Epithelial cell of esophagus (primary cell): ENCODE measurements around the gene NPAS2.

Experiments used
- DNase-seq: peaks from one replicate; pipeline ENCODE4 v3.0.0; 2010; ENCODE audit warnings: low read depth
- H3K4me3 ChIP-seq: 2 replicates; pipeline ENCODE4 v1.5.1; 2011; ENCODE audit warnings: mild to moderate bottlenecking, low read length, control low read depth
- CTCF ChIP-seq: IDR thresholded peaks from 2 replicates; pipeline ENCODE4 v1.5.1; 2011; ENCODE audit warnings: low read depth, mild to moderate bottlenecking, low read length, control low read depth, inconsistent platforms; ENCODE audit not compliant: insufficient read depth; ENCODE audit errors: missing control alignments

Gene NPAS2

GRCh38 chr2:100793982-100794381, 26.0 kb upstream of the NPAS2 start:
- TF ChIP-seq CTCF: no peak
- no peak for DNase-seq
- no peak overlapping the region for H3K4me3 ChIP-seq

DNA sequence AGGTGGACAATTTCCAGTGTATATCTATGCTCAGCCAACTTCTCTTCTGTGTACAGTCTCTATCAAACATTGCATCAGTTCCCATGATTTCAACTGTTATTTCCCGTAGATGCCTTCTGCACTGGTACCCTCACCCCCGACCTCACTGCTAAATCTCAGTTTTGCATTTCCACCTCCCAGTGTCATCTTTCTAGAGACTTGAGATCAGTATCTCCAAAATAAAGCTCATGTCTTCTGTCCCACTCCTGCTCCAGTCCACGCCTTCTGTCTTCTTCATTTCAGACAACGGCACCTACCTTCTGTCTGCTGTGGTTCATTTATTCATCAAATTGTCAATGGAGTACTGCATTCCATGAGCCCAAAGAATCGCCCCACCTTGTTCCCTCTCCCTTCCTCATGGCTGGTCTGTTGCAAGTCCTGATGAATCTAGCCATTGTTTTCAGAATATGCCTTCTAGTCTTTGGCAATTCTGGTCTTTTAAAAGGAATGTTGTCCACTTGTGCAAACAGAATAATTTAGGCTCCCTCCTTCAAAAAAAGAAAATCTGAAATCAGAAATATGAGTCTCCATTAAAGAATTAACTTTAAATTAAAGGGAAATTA, 23.3 kb upstream of the NPAS2 start:
- no peak overlapping the region for H3K4me3 ChIP-seq
- no peak for TF ChIP-seq CTCF
- peak; percentile 62 for DNase-seq

- no peak overlapping the region for H3K4me3 ChIP-seq
- DNase-seq: no peak
- TF ChIP-seq CTCF: no peak
Measured at GRCh38 chr2:100799686-100800085, 20.3 kb upstream of the NPAS2 start.

DNA sequence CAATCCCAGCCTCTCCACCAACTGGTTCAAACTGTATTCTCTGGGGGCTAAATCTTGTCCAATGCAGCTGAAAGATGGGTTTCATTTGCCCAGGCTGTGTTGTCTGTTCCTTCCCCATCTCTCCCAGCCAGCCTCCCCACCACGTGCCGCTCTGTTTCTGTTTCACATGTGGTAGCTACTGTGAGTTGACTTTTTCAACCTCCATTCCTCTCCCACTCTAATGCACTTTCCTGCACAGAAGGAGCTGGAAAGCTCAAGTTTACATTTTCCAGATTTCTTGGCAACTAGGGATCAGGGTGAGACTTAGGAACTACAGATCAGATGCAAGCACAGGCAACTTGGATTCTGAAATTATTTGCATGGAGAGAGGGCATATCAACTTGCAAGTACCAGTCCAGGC, 19.0 kb upstream of the NPAS2 start:
- H3K4me3 ChIP-seq: no peak overlapping the region
- DNase-seq: no peak
- TF ChIP-seq CTCF: no peak

- no peak for TF ChIP-seq CTCF
- H3K4me3 ChIP-seq: no peak overlapping the region
- DNase-seq: peak; percentile 29
Measured at GRCh38 chr2:100801402-100801801, 18.5 kb upstream of the NPAS2 start.

GRCh38 chr2:100802066-100802465, 17.9 kb upstream of the NPAS2 start:
- DNase-seq: no peak
- no peak overlapping the region for H3K4me3 ChIP-seq
- no peak for TF ChIP-seq CTCF

DNA sequence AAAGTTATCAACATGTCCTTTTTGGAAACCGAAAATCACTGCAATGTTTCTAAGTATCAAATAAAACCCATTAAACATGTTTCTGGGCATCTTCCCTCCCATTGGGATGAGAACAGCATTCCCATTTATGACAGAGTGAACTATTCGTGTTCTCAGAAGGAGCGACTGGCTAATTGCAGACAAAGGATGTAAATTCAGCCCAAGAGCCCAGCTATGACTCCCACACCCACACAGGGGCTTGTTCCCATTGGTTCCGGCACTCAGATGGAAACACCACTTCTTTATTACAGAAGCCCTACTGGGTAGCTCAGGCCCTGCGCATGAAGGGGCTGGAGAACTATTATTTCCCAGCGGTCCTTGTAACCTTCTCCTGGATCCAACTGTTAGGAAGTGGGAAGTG, 16.6 kb upstream of the NPAS2 start:
- no peak overlapping the region for H3K4me3 ChIP-seq
- DNase-seq: no peak
- TF ChIP-seq CTCF: no peak
